Measurements from ENCODE around the gene FAM13A.

FAM13A gene

DNA sequence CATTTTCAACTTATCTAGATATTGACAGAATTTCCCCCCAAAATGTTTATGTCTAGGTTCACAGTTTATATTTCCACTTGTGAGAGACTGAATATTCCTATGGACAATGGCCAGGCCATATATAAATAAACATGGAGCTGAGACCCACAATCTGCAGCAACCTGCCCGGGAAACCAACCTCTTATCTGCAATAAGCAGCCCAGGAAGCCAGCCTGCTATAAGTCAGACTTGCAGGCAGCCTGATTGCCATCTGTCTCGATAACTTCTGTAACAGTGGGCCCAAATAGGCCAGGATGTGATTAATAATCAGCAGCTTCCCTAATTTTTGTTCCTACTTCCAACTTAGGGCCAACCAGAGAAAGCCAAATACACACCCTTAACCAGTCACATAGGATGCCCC, 354.2 kb downstream of the FAM13A start:
- no peak for DNase-seq (ENCODE audit: low read depth, low spot score)
- in situ Hi-C loops (cut with HindIII; ENCODE audit: low sequenced_read_pairs), result no loop called here
- TF ChIP-seq, protein P1, sequence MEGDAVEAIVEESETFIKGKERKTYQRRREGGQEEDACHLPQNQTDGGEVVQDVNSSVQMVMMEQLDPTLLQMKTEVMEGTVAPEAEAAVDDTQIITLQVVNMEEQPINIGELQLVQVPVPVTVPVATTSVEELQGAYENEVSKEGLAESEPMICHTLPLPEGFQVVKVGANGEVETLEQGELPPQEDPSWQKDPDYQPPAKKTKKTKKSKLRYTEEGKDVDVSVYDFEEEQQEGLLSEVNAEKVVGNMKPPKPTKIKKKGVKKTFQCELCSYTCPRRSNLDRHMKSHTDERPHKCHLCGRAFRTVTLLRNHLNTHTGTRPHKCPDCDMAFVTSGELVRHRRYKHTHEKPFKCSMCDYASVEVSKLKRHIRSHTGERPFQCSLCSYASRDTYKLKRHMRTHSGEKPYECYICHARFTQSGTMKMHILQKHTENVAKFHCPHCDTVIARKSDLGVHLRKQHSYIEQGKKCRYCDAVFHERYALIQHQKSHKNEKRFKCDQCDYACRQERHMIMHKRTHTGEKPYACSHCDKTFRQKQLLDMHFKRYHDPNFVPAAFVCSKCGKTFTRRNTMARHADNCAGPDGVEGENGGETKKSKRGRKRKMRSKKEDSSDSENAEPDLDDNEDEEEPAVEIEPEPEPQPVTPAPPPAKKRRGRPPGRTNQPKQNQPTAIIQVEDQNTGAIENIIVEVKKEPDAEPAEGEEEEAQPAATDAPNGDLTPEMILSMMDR (IDR thresholded peaks at IDR 0.05; ENCODE audit: low read depth, low read length), result no peak
- H3K4me3 ChIP-seq (ENCODE audit: low read depth, low read length), result no peak overlapping the region

DNA sequence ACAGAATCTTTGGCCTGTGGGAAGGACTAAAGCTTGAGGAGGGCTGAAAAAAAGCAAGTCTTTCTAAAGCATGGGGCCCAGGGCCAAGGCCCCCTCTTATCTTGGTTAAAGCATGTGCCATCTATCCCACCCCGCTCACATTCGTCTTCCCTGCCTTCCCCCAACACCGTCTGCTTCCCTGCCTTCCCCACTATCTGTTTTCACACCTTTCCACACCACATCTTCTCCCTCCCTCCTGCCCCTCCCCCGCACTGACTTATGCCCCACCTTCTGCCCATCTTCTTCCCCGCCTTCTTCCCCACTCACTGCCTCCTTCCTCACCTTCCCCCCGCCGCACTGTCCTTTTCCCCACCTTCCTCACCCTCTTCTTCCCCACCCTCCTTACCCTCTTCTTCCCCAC, 358.5 kb downstream of the FAM13A start:
- no peak for DNase-seq (ENCODE audit: low read depth, low spot score)
- in situ Hi-C loops (cut with HindIII; ENCODE audit: low sequenced_read_pairs), result no loop called here

DNA sequence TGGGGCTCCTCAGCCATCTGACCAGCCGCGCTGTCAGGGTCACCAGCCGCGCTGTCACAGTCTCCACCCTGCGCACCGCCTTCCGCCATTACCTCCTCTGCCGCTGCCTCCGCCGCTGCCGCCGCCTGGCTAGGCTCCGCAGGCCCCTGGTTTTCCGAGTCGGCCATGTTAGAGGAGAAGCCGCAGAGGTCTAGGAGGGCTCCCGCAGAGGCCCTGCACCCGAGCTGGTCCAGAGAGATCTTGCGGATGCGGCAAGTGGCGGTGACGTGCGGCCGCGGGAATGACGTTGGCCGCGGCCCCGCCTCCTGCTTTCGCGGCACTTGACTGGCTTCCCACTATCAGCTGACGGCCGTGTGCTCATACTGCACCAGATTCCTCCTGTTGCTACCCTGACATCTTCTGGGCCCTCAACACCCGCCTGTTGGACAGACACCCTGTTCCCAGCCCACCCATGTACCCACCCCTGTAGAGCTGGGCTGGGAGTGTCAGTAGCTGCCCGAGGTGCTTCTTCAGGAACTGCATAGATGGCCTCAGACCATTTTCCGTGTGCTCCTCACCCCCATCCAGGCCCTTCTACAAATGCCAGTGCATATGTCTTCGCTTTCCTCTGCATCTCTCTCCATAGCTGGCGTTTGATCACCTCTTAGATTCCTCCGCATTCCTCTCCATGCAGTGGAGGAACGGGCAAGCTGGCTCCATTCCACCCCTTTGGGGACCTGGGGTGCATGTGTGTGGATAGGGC, 359.2 kb downstream of the FAM13A start, which contains the start of gene NAP1L5:
Gene NAP1L5 (minus strand): TSS at position 242 of the 742 bp plus-strand sequence. CDS start 75 bp downstream, at position 167.
- TF ChIP-seq, protein P1 (IDR thresholded peaks at IDR 0.05; ENCODE audit: low read depth, low read length), result no peak
- peak; percentile 83 for DNase-seq (ENCODE audit: low read depth, low spot score)
- in situ Hi-C loops (cut with HindIII; ENCODE audit: low sequenced_read_pairs), result no loop called here

More for the DNA sequence above, 358.5 kb downstream of the FAM13A start:
- TF ChIP-seq, protein P1 (IDR thresholded peaks at IDR 0.05; ENCODE audit: low read depth, low read length), result no peak
- H3K4me3 ChIP-seq (ENCODE audit: low read depth, low read length), result no peak overlapping the region

DNA sequence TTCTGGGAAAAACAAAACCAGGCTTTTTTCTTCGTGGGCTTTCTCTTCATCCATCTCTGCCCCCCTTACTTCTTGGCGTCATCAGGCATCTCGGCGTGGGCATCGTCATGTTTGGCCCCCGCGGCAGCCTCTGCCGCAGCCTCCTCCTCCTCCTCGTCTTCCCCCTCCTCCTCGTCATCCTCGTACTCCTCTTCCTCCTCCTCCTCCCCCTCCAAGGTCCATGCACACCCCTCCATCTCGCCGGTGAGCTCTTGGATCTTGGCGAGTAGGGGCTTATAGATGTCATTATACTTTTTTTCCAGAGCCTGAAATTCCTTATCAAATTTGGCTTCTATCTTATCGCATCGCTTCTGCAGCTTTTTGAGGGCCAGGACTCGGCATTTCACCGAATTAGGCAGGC, 359.8 kb downstream of the FAM13A start:
- in situ Hi-C loops (cut with HindIII; ENCODE audit: low sequenced_read_pairs), result no loop called here
- DNase-seq (ENCODE audit: low read depth, low spot score), result peak; percentile 36
- TF ChIP-seq, protein P1 (IDR thresholded peaks at IDR 0.05; ENCODE audit: low read depth, low read length), result no peak
- H3K4me3 ChIP-seq (ENCODE audit: low read depth, low read length), result peak overlapping the region; percentile 70

More for the DNA sequence above, 359.2 kb downstream of the FAM13A start, which contains the start of gene NAP1L5:
- H3K4me3 ChIP-seq (ENCODE audit: low read depth, low read length), result peak within 1 kb of the TSS; percentile 70

DNA sequence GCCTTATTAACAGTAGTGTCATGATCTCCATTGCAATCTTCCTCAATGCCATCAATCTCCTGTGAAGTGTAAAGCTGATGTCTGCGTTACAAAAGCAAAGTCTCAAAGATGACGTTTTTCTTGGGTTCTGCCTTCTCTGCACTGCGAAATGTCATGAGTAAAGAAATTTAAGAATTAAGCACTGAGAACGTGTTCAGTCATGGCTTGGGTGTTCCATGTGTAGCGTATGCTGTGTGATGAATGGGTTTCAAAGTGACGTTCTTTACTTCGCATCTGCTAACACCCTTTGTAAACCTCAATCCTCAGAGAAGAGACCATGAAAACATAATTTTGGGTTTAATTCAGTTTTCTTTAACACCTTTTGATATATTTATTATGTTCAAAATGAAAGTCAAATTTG, 360.4 kb downstream of the FAM13A start:
- TF ChIP-seq, protein P1 (IDR thresholded peaks at IDR 0.05; ENCODE audit: low read depth, low read length), result no peak
- peak overlapping the region; percentile 70 for H3K4me3 ChIP-seq (ENCODE audit: low read depth, low read length)
- in situ Hi-C loops (cut with HindIII; ENCODE audit: low sequenced_read_pairs), result no loop called here
- DNase-seq (ENCODE audit: low read depth, low spot score), result no peak

- no peak for DNase-seq (ENCODE audit: low read depth, low spot score)
- TF ChIP-seq, protein P1 (IDR thresholded peaks at IDR 0.05; ENCODE audit: low read depth, low read length), result no peak
- no peak overlapping the region for H3K4me3 ChIP-seq (ENCODE audit: low read depth, low read length)
- in situ Hi-C loops (cut with HindIII; ENCODE audit: low sequenced_read_pairs), result no loop called here
Measured at GRCh38 chr4:88693792-88694191, 363.2 kb downstream of the FAM13A start.

Data from astrocyte of the spinal cord (primary cell).